Occipital lobe (tissue), 2 donors: ENCODE measurements around the gene NME9. TPM values are rescaled to one million over a fixed set of nuclear protein-coding genes. Genes with fewer than 3 reads are reported as not detected.

Experiments used
- DNase-seq: peaks from one replicate; lab custom pipeline; 2025; lab: John Stamatoyannopoulos, UW
- total RNA-seq: library from RNA; depleted of rRNA; stranded (reverse); fragments of >200 nt; gene quantifications from one replicate; pipeline ENCODE4 v1.2.3, GENCODE V29; 2014

The NME9 gene
- total RNA-seq, 1 donor from 2014 or later, result 2.3 TPM

GRCh38 chr3:138284079-138284478 is 45.6 kb downstream of the NME9 start:
- DNase-seq, result no peak

GRCh38 chr3:138282836-138283235 is 46.8 kb downstream of the NME9 start:
- no peak for DNase-seq

- DNase-seq, result no peak
Measured at GRCh38 chr3:138281561-138281960, 48.1 kb downstream of the NME9 start.

- DNase-seq, result no peak
Measured at GRCh38 chr3:138271189-138271794, 58.4 kb downstream of the NME9 start.

GRCh38 chr3:138270245-138270644 is 59.4 kb downstream of the NME9 start:
- DNase-seq, result no peak

- DNase-seq, result no peak
Measured at GRCh38 chr3:138267083-138267482, 62.6 kb downstream of the NME9 start.

- no peak for DNase-seq
Measured at GRCh38 chr3:138265745-138266144, 63.9 kb downstream of the NME9 start.

GRCh38 chr3:138263104-138263503 is 66.5 kb downstream of the NME9 start:
- no peak for DNase-seq

- DNase-seq, result no peak
Measured at GRCh38 chr3:138260611-138261010, 69.0 kb downstream of the NME9 start.

GRCh38 chr3:138259126-138259525 is 70.5 kb downstream of the NME9 start:
- DNase-seq, result no peak

- DNase-seq, result no peak
Measured at GRCh38 chr3:138257986-138258385, 71.7 kb downstream of the NME9 start.

GRCh38 chr3:138256022-138256421 is 73.6 kb downstream of the NME9 start:
- no peak for DNase-seq

GRCh38 chr3:138254216-138254615 is 75.4 kb downstream of the NME9 start:
- DNase-seq, result no peak

- DNase-seq, result no peak
Measured at GRCh38 chr3:138253609-138254008, 76.0 kb downstream of the NME9 start.

Other genes with a start within 250 kb of the NME9 start
- gene DZIP1L, start 214.2 kb downstream of the NME9 start, total RNA-seq, result 9.2 TPM
- not detected for gene A4GNT, start 197.5 kb downstream of the NME9 start, total RNA-seq
- gene DBR1, start 154.9 kb downstream of the NME9 start, total RNA-seq, result 38.8 TPM
- 85.6 TPM for gene ARMC8, start 142.6 kb downstream of the NME9 start, total RNA-seq
- gene MRAS, start 18.7 kb upstream of the NME9 start, total RNA-seq, result 53.3 TPM
- 0.31 TPM for gene ESYT3, start 104.8 kb upstream of the NME9 start, total RNA-seq